NAMALWA (cell line): ENCODE results near the gene C19orf85.

ENCODE experiments used
- DNase-seq: peaks from one replicate; pipeline ENCODE4 v3.0.0-alpha.2; 2015; ENCODE audit warnings: low spot score

C19orf85 gene

GRCh38 chr19:55477905-55478304 is 13.4 kb upstream of the C19orf85 start:
- no peak for DNase-seq

- peak; percentile 98 for DNase-seq
Measured at GRCh38 chr19:55476100-55476775, 11.7 kb upstream of the C19orf85 start, which contains the start of gene ZNF628. TSS of gene ZNF628 (plus strand) at chr19:55476617. CDS start at chr19:55479911, 3,294 bp downstream.

- no peak for DNase-seq
Measured at GRCh38 chr19:55474269-55475265, 10.0 kb upstream of the C19orf85 start.

- DNase-seq, result no peak
Measured at GRCh38 chr19:55473225-55474012, 8.9 kb upstream of the C19orf85 start.

GRCh38 chr19:55472463-55472862 is 7.9 kb upstream of the C19orf85 start:
- DNase-seq, result no peak

- no peak for DNase-seq
Measured at GRCh38 chr19:55471266-55471665, 6.7 kb upstream of the C19orf85 start.

- DNase-seq, result no peak
Measured at GRCh38 chr19:55468054-55468393, 3.5 kb upstream of the C19orf85 start.

- DNase-seq, result peak; percentile 65
Measured at GRCh38 chr19:55467236-55468053, 2.9 kb upstream of the C19orf85 start.

GRCh38 chr19:55466241-55466614 is 1.7 kb upstream of the C19orf85 start:
- no peak for DNase-seq

GRCh38 chr19:55465460-55466240 is 1.1 kb upstream of the C19orf85 start:
- no peak for DNase-seq

- no peak for DNase-seq
Measured at GRCh38 chr19:55464039-55464661, 401 bp downstream of the C19orf85 start.

GRCh38 chr19:55463583-55464031 is 944 bp downstream of the C19orf85 start:
- DNase-seq, result no peak

- no peak for DNase-seq
Measured at GRCh38 chr19:55462722-55463121, 1.8 kb downstream of the C19orf85 start.

GRCh38 chr19:55461974-55462626 is 2.5 kb downstream of the C19orf85 start:
- DNase-seq, result no peak

GRCh38 chr19:55461259-55461973 is 3.1 kb downstream of the C19orf85 start, which contains the start of gene ISOC2:
TSS of gene ISOC2 (minus strand) at chr19:55461642. CDS start at chr19:55456486, 5,156 bp downstream.
- peak; percentile 100 for DNase-seq

- peak; percentile 77 for DNase-seq
Measured at GRCh38 chr19:55460670-55461258, 3.8 kb downstream of the C19orf85 start.

GRCh38 chr19:55459950-55460657 is 4.4 kb downstream of the C19orf85 start:
- DNase-seq, result no peak

GRCh38 chr19:55459551-55459949 is 5.0 kb downstream of the C19orf85 start:
- no peak for DNase-seq
